B cell (primary cell): ENCODE data around the gene SLC22A6.

Source experiments
- EZH2 ChIP-seq: IDR thresholded peaks from 2 replicates; pipeline ENCODE4 v1.6.1; 2012; ENCODE audit warnings: borderline replicate concordance, low read depth, mild to moderate bottlenecking, moderate library complexity, low read length; ENCODE audit not compliant: insufficient read depth, poor library complexity, severe bottlenecking
- TF ChIP-seq, protein P1 (sequence below): fragments of 200-600 bp; IDR thresholded peaks from one replicate; pipeline ENCODE4 v1.8.0; 2022; ENCODE audit warnings: antibody characterized with exemption, mild to moderate bottlenecking

DNA sequence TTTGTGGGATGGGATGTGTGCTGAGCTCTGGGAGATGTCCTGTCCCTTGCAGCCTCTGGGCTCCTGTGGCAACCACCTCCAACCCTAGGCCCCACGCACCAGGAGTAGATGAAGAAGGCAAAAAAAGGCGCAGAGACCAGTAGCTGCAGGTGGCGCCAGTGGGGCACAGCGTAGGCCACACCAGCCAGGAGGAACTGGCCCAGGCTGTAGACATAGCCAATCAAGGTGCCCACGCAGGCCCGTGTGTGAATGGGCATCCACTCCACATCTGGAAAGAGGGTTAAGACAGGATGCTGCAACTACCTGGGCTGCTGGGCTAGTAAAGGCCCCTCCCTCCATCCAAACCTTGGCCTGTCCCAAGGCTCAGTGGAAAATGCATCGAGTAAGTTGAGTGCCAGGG is 3.0 kb downstream of the SLC22A6 start:
- TF ChIP-seq, protein P1, sequence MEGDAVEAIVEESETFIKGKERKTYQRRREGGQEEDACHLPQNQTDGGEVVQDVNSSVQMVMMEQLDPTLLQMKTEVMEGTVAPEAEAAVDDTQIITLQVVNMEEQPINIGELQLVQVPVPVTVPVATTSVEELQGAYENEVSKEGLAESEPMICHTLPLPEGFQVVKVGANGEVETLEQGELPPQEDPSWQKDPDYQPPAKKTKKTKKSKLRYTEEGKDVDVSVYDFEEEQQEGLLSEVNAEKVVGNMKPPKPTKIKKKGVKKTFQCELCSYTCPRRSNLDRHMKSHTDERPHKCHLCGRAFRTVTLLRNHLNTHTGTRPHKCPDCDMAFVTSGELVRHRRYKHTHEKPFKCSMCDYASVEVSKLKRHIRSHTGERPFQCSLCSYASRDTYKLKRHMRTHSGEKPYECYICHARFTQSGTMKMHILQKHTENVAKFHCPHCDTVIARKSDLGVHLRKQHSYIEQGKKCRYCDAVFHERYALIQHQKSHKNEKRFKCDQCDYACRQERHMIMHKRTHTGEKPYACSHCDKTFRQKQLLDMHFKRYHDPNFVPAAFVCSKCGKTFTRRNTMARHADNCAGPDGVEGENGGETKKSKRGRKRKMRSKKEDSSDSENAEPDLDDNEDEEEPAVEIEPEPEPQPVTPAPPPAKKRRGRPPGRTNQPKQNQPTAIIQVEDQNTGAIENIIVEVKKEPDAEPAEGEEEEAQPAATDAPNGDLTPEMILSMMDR, result no peak
- no peak for TF ChIP-seq EZH2
